ENCODE measurements around the gene OSBPL8. TPM values are rescaled to one million over a fixed set of nuclear protein-coding genes. Genes with fewer than 3 reads are reported as not detected.

Gene OSBPL8
- total and polyA plus RNA-seq, 9 of the 15 experiments (the other 6 are each of a cell fraction or from before 2014, with no cell fraction given): 17.4 to 82.7 (median 42.8) TPM

- Histone ChIP-seq H3K4me2 (ENCODE audit: insufficient read depth, low read length) (no peak overlapping the region), H3K36me3 (ENCODE audit: control insufficient read depth, insufficient read depth, low read length) (no peaks in the 10 kb centered on the region), H3K9me1 (ENCODE audit: control insufficient read depth, insufficient read depth, low read length) (no peaks in the 10 kb centered on the region), H3K27me3 (ENCODE audit: control insufficient read depth in 2 of 2, insufficient read depth in 2 of 2, low read length in 2 of 2) (no peaks in the 10 kb centered on the region), H4K20me1 (replicated peaks; ENCODE audit: control insufficient read depth, insufficient read depth, low read length) (no peaks in the 10 kb centered on the region), H3K79me2 (ENCODE audit: control insufficient read depth, insufficient read depth, low read length) (peaks cover 2% of the 10 kb centered on the region; the same call in 2 of the 3 replicates), H3K9ac (ENCODE audit: insufficient read depth in 1 of 2, low read depth in 2 of 2, low read length in 2 of 2) (no peak overlapping the region), H3K9me3 (replicated peaks; ENCODE audit: control insufficient read depth, insufficient read depth, low read depth, low read length) (no peaks in the 10 kb centered on the region), H2AFZ (ENCODE audit: low read depth, low read length) (no peak overlapping the region), H3K27ac (ENCODE audit: extremely low read depth, low read depth, low read length) (no peak overlapping the region), H3K4me1 (replicated peaks in 1 of 2; ENCODE audit: control insufficient read depth in 2 of 2, insufficient read depth in 2 of 2, low read length in 2 of 2) (no peaks in the 10 kb centered on the region), H3K4me3 (no peak overlapping the region)
- ATAC-seq (no peak), DNase-seq (ENCODE audit: extremely low read depth in 1 of 4, low spot score in 3 of 4) (no peak), FAIRE-seq (no peak)
- TF ChIP-seq SIN3A (IDR thresholded peaks at IDR 0.05; ENCODE audit: borderline replicate concordance in 2 of 2, control insufficient read depth in 1 of 2, low read depth in 2 of 2, low read length in 2 of 2) (no peak), BMI1 (IDR thresholded peaks at IDR 0.05; ENCODE audit: low read length) (no peak), FOXP1 (CRISPR knock-in tag; IDR thresholded peaks at IDR 0.05) (no peak), POLR2G (IDR thresholded peaks at IDR 0.05; ENCODE audit: low read depth, low read length) (no peak), FOXA3 (CRISPR knock-in tag; conservative IDR thresholded peaks at IDR 0.05 in 1 of 2, IDR thresholded peaks at IDR 0.05 in 1 of 2) (no peak)
- ChIA-PET CTCF (ENCODE audit: low intra/inter-chr PET ratio) (no interaction called here), POLR2A (interaction anchor here (0.8 kb wide), 1 partner anchor 8 kb away, joined by 3 read pairs; no protein-coding TSS in a partner anchor)
- in situ Hi-C loops (cut with MboI) (no loop called here), intact Hi-C loops (cut with micrococcal nuclease) (no loop called here)
- BruUV-seq (replicated peaks): no TSS peak
Measured at GRCh38 chr12:76417116-76417515, 142.5 kb downstream of the OSBPL8 start.

- H3K9me3 ChIP-seq (replicated peaks; ENCODE audit: control insufficient read depth, insufficient read depth, low read depth, low read length): no peaks in the 10 kb centered on the region
- DNase-seq (ENCODE audit: extremely low read depth in 1 of 4, low spot score in 3 of 4): no peak
- in situ Hi-C loops (cut with MboI) (no loop called here), intact Hi-C loops (cut with micrococcal nuclease) (no loop called here)
- no peaks in the 10 kb centered on the region for H4K20me1 ChIP-seq (replicated peaks; ENCODE audit: control insufficient read depth, insufficient read depth, low read length)
- H2AFZ ChIP-seq (ENCODE audit: low read depth, low read length): no peak overlapping the region
- no peak for FAIRE-seq
- no peak overlapping the region for H3K27ac ChIP-seq (ENCODE audit: extremely low read depth, low read depth, low read length)
- no peak overlapping the region for H3K9ac ChIP-seq (ENCODE audit: insufficient read depth in 1 of 2, low read depth in 2 of 2, low read length in 2 of 2)
- WGBS (ENCODE audit: insufficient coverage, low coverage, missing lambda C conversion rate): 57% methylated on average over 4 of the region's 4 CpGs
- no peaks in the 10 kb centered on the region for H3K36me3 ChIP-seq (ENCODE audit: control insufficient read depth, insufficient read depth, low read length)
- H3K79me2 ChIP-seq (ENCODE audit: control insufficient read depth, insufficient read depth, low read length): no peaks in the 10 kb centered on the region
- no peaks in the 10 kb centered on the region for H3K27me3 ChIP-seq (ENCODE audit: control insufficient read depth in 2 of 2, insufficient read depth in 2 of 2, low read length in 2 of 2)
- no TSS peak for BruUV-seq (replicated peaks)
- no peak overlapping the region for H3K4me3 ChIP-seq
- H3K4me1 ChIP-seq (replicated peaks in 1 of 2; ENCODE audit: control insufficient read depth in 2 of 2, insufficient read depth in 2 of 2, low read length in 2 of 2): no peaks in the 10 kb centered on the region
- POLR2A ChIA-PET: interaction anchor here (1.1 kb wide), 1 partner anchor 9 kb away, joined by 3 read pairs; no protein-coding TSS in a partner anchor
- ATAC-seq: no peak
- no peaks in the 10 kb centered on the region for H3K9me1 ChIP-seq (ENCODE audit: control insufficient read depth, insufficient read depth, low read length)
- CTCF ChIA-PET (ENCODE audit: low intra/inter-chr PET ratio): no interaction called here
- H3K4me2 ChIP-seq (ENCODE audit: insufficient read depth, low read length): no peak overlapping the region
- TF ChIP-seq KLF16 (IDR thresholded peaks at IDR 0.05): no peak
- TF ChIP-seq ZNF436 (CRISPR knock-in tag; IDR thresholded peaks at IDR 0.05): no peak
- TF ChIP-seq TBP (optimal IDR thresholded peaks at IDR 0.05; ENCODE audit: low read depth, low read length): no peak
- no peak for TF ChIP-seq CBFB (CRISPR knock-in tag; IDR thresholded peaks at IDR 0.05)
- TF ChIP-seq TAF1 (IDR thresholded peaks at IDR 0.05; ENCODE audit: control insufficient read depth, extremely low read depth, insufficient read depth, low read length, severe bottlenecking): no peak
- no peak for TF ChIP-seq CCAR2 (IDR thresholded peaks at IDR 0.05; ENCODE audit: low read depth, low read length)
- no peak for TF ChIP-seq SMARCB1 (IDR thresholded peaks at IDR 0.05; ENCODE audit: insufficient read length, low read depth)
- no peak for TF ChIP-seq ZC3H4 (CRISPR knock-in tag; IDR thresholded peaks at IDR 0.05; ENCODE audit: borderline replicate concordance)
- no peak for TF ChIP-seq DDX20 (tag; IDR thresholded peaks at IDR 0.05; ENCODE audit: low read depth)
- TF ChIP-seq SIN3A (IDR thresholded peaks at IDR 0.05; ENCODE audit: borderline replicate concordance in 2 of 2, control insufficient read depth in 1 of 2, low read depth in 2 of 2, low read length in 2 of 2): no peak
- no peak for TF ChIP-seq ATF3 (IDR thresholded peaks at IDR 0.05)
- TF ChIP-seq ATF3 (CRISPR knock-in tag; conservative IDR thresholded peaks at IDR 0.05): no peak
Measured at GRCh38 chr12:76413121-76413520, 146.4 kb downstream of the OSBPL8 start.
